ENCODE data around the gene PRKG1. TPM values are rescaled to one million over a fixed set of nuclear protein-coding genes. Genes with fewer than 3 reads are reported as not detected.

PRKG1 gene
- polyA plus RNA-seq, 1 donor (not counting 4 experiments of a cell fraction or from before 2014, with no cell fraction given): 0.24 TPM

DNA sequence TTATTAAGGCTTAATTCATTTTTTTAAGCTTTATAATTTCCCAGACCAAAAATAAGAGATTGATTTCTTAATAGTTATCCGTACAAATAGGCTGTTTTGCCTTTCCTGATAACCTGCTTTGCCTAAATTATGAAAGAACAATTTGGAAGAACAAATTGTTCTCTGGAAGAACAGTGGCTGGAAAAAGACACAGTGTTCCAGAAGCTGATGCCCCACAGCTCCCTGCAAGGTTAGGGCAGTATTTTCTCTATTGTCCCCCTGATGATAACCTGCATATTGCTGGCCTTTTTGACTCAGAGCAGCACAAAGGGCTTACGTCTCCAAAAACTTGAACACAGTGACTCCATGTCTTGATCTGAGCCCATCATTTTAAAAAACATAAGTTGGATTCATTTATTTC is 473.7 kb downstream of the PRKG1 start:
- no peak for FAIRE-seq
- no peak overlapping the region for H3K9ac ChIP-seq (ENCODE audit: control insufficient read depth, extremely low read depth, insufficient read depth, low read length)
- no peak overlapping the region for H3K4me2 ChIP-seq (ENCODE audit: control insufficient read depth, extremely low read depth, insufficient read depth, low read depth, low read length)
- no peaks in the 10 kb centered on the region for H3K4me1 ChIP-seq (ENCODE audit: control insufficient read depth, extremely low read depth, insufficient read depth, low read length)
- H3K79me2 ChIP-seq (ENCODE audit: control insufficient read depth, insufficient read depth, low read length): no peaks in the 10 kb centered on the region
- no peak for DNase-seq (ENCODE audit: low read depth, low spot score)
- no peak overlapping the region for H3K4me3 ChIP-seq (ENCODE audit: control insufficient read depth in 2 of 3, extremely low read depth in 1 of 3, insufficient read depth in 2 of 3, low read depth in 1 of 3, low read length in 3 of 3)
- TF ChIP-seq, protein P1, sequence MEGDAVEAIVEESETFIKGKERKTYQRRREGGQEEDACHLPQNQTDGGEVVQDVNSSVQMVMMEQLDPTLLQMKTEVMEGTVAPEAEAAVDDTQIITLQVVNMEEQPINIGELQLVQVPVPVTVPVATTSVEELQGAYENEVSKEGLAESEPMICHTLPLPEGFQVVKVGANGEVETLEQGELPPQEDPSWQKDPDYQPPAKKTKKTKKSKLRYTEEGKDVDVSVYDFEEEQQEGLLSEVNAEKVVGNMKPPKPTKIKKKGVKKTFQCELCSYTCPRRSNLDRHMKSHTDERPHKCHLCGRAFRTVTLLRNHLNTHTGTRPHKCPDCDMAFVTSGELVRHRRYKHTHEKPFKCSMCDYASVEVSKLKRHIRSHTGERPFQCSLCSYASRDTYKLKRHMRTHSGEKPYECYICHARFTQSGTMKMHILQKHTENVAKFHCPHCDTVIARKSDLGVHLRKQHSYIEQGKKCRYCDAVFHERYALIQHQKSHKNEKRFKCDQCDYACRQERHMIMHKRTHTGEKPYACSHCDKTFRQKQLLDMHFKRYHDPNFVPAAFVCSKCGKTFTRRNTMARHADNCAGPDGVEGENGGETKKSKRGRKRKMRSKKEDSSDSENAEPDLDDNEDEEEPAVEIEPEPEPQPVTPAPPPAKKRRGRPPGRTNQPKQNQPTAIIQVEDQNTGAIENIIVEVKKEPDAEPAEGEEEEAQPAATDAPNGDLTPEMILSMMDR (optimal IDR thresholded peaks at IDR 0.05 in 1 of 3, IDR thresholded peaks at IDR 0.05 in 1 of 3, conservative IDR thresholded peaks at IDR 0.05 in 1 of 3; ENCODE audit: extremely low read depth in 1 of 3, insufficient read depth in 2 of 3, low read length in 3 of 3): no peak
- TF ChIP-seq EZH2 (IDR thresholded peaks at IDR 0.05; ENCODE audit: low read length): no peak
- H3K9me3 ChIP-seq (ENCODE audit: control insufficient read depth, low read depth, low read length): no peaks in the 10 kb centered on the region
- H3K27me3 ChIP-seq (ENCODE audit: control insufficient read depth, extremely low read depth, insufficient read depth, low read length): no peaks in the 10 kb centered on the region
- H3K36me3 ChIP-seq (ENCODE audit: control insufficient read depth in 2 of 2, extremely low read depth in 1 of 2, insufficient read depth in 2 of 2, low read length in 2 of 2): no peaks in the 10 kb centered on the region
- no peak overlapping the region for H2AFZ ChIP-seq (ENCODE audit: control insufficient read depth, low read length)
- no peak overlapping the region for H3K27ac ChIP-seq (ENCODE audit: control insufficient read depth, insufficient read depth, low read length)
- H3K9me1 ChIP-seq (ENCODE audit: control insufficient read depth, extremely low read depth, insufficient read depth, low read length): no peaks in the 10 kb centered on the region
- no peaks in the 10 kb centered on the region for H4K20me1 ChIP-seq (ENCODE audit: control insufficient read depth, extremely low read depth, insufficient read depth, low read length)
- dilution Hi-C loops (cut with MboI; ENCODE audit: extremely low pct_ligation_motif_present, low sequenced_read_pairs): no loop called here

DNA sequence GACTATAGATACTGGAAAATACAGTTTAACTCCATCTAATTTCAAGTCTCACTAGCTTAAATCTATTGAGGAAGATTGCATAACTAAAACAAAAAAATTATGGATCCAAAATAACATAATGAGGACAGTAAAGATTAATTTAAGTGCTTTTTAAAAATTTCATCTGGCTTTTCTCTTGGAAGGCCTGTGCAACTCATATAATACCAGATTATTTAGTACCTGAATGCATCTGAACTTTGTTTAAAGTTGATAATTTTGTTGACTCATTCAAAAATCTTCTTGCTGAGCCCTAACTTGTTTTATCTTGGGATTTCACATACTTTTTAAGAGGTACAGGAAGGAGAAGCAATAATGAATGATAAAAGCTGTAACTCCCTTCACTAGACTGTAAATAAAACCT is 478.6 kb downstream of the PRKG1 start:
- Histone ChIP-seq H3K9ac (ENCODE audit: control insufficient read depth, extremely low read depth, insufficient read depth, low read length) (no peak overlapping the region), H3K27ac (ENCODE audit: control insufficient read depth, insufficient read depth, low read length) (no peak overlapping the region), H2AFZ (ENCODE audit: control insufficient read depth, low read length) (no peak overlapping the region), H3K4me3 (ENCODE audit: control insufficient read depth in 2 of 3, extremely low read depth in 1 of 3, insufficient read depth in 2 of 3, low read depth in 1 of 3, low read length in 3 of 3) (no peak overlapping the region), H3K36me3 (ENCODE audit: control insufficient read depth in 2 of 2, extremely low read depth in 1 of 2, insufficient read depth in 2 of 2, low read length in 2 of 2) (no peaks in the 10 kb centered on the region), H4K20me1 (ENCODE audit: control insufficient read depth, extremely low read depth, insufficient read depth, low read length) (no peaks in the 10 kb centered on the region), H3K4me2 (ENCODE audit: control insufficient read depth, extremely low read depth, insufficient read depth, low read depth, low read length) (no peak overlapping the region), H3K27me3 (ENCODE audit: control insufficient read depth, extremely low read depth, insufficient read depth, low read length) (no peaks in the 10 kb centered on the region), H3K4me1 (ENCODE audit: control insufficient read depth, extremely low read depth, insufficient read depth, low read length) (no peaks in the 10 kb centered on the region), H3K9me1 (ENCODE audit: control insufficient read depth, extremely low read depth, insufficient read depth, low read length) (no peaks in the 10 kb centered on the region), H3K9me3 (ENCODE audit: control insufficient read depth, low read depth, low read length) (no peaks in the 10 kb centered on the region), H3K79me2 (ENCODE audit: control insufficient read depth, insufficient read depth, low read length) (no peaks in the 10 kb centered on the region)
- dilution Hi-C loops (cut with MboI; ENCODE audit: extremely low pct_ligation_motif_present, low sequenced_read_pairs): no loop called here
- DNase-seq (ENCODE audit: low read depth, low spot score): no peak
- no peak for FAIRE-seq
- TF ChIP-seq EZH2 (IDR thresholded peaks at IDR 0.05; ENCODE audit: low read length): no peak
- TF ChIP-seq, protein P1 (optimal IDR thresholded peaks at IDR 0.05 in 1 of 3, IDR thresholded peaks at IDR 0.05 in 1 of 3, conservative IDR thresholded peaks at IDR 0.05 in 1 of 3; ENCODE audit: extremely low read depth in 1 of 3, insufficient read depth in 2 of 3, low read length in 3 of 3): no peak

Measured in keratinocyte (primary cell).